Activated CD4-positive, alpha-beta T cell treated with anti-CD3 and anti-CD28 coated beads for 1 hour (primary cell): ENCODE results near the gene LPP.

Experiments used
- DNase-seq: peaks from one replicate; pipeline ENCODE4 v3.0.0-alpha.2; 2020

The LPP gene

DNA sequence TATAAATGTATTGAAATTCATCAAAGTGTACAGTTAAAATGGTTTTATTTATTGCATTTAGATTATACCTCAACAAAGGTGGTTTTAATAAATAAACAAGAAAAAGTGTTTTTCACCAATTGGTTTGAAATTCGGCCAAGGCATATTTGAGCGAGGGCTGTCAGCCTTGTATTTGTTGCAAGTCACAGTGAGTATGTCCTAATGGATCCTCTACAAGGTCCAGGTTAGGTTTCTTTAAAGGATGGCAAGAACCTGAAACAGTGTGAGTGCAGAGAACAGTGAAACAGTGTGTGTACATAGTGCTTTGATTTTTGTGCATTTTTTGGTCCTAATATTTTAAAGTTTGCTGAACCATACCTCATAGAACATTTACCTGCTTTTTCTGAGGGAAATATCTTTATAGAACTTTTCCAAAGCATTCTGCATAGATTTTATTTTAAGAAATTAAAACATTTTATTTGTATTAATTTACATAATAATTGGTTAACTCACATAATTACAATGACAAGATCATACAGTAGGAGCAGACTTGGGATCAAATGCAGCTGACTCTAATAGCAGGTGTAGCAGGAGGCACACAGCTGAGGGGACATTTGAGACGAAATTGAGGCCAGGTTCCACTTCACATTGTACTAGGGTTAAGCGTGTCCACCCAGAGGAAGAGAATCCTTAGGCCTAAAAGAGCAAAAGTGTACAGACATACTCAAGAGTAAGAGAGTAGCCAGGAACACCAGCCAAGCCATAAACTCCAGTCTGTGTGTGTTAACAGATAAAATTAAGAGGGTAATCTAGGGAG lies 589.0 kb downstream of the LPP start:
- DNase-seq: no peak

DNA sequence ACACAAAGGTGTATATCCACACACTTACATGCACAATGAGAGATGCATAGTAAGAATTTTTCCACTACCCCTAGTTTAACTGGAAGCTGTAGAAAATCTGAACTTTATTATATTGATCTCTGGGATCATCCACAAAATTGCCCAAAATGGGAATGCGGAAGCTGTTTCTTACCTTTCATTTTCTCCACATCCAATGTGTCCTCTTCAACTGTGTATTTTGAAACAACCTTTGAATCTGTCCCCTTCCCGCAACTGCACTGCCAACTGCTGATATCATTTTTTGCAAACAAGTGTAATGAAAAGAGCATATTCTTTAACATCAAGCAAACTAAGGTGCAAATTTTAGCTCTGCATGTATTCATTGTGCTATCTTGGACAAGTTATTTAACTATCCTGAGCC lies 590.2 kb downstream of the LPP start:
- DNase-seq: no peak

DNA sequence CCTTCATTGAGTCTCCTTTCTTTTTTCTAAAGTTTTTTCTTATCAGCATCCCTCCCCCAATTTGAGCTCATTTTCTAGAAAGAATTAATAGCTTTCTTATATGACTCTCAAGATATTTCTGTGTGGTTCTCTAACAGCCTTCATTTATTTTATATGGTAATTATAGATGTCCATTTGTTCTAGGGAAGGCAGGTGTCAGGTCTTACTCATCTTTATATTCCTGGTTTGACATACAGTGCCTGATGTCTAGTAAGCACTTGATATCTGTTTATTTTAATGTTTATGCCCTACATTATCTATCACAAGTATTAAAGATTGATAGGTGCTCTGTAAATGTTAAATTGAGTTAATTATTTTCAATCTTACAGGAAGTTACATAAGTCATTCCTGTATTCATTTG lies 591.1 kb downstream of the LPP start:
- DNase-seq: no peak

DNA sequence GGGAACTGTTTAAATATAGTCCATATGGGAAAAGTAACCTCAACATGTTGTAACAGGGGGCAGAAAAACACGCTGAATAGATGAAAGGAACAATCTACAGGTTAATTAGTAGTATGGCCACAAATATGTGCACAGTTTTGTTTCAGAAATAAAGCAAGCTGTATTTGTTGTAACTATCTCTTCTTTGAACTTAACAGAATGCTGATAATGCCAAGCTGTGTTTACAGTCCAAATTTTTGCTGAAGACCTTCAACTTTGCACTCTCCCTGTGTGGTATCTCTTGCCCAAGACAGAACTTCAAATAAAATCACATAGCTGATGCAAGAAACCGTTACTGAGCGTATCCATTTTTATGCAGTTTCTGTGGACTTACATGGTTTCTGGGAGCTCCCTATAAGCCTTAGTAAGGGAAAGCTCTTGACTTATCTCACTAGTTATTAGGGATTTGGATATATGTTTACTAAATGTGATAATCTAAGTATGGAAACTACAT lies 592.4 kb downstream of the LPP start:
- no peak for DNase-seq

DNA sequence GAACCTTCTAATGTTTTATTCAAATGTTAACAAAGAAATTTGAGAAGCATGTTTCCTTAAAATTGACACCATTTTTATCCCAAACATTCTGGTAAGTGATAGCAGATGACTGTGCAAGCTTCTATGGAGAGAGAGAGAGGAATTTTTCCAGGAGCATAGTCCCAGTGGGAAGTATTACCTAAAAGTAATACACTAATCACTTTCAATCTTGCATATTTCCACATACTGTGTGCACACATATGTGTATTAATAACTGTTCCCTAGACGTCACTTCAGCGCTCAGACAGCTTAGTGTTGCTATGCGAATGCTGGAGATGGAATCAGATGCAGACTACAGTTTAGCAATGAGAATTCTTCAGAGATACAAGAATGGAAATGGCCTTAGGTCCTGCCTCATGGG lies 593.5 kb downstream of the LPP start:
- DNase-seq: no peak

DNA sequence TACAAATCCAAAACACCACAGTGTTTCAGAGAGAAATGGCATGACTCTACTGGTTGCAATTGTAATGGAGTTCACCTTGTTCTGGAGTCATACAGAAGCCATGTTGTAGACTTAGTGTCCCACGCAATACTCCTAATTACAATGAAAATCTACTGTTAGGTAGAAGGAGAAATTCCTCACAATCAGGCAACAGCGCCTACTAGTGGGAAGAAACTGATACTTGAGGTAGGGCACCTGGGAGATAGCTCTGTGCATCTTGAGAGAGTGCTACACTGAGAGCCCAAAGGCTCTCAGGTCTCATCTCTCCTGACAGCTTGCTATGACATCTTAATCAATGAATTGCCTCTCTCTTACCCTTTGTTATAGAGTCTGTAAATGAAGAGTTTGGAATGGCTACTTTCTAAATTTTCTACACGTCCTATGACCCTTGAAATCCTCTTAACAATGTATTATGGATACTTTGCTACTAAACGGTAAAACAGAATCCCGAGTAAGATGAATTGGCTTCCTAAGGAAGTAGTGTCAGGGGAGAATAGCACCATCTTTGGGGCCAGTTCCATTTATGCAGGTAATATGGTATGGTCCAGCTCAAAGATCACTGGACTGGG lies 595.2 kb downstream of the LPP start:
- peak; percentile 21 for DNase-seq

DNA sequence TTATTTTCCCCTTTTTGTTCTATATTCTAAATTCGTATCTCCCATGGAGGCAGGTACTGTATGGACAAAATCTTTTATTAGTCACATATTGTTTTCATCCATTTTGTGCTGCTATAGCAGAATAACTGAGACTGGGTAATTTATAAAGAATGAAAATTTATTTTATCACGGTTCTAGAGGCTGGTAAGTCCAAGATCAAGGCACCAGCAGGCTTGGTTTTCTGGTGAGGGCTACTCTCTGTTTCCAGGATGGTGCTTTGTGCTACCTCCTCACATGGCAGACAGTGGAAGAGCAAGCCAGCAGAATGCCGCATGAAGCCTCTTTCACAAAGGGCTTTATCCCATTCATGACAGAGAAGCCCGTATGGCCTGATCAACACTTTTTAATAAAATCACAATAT lies 595.9 kb downstream of the LPP start:
- no peak for DNase-seq

DNA sequence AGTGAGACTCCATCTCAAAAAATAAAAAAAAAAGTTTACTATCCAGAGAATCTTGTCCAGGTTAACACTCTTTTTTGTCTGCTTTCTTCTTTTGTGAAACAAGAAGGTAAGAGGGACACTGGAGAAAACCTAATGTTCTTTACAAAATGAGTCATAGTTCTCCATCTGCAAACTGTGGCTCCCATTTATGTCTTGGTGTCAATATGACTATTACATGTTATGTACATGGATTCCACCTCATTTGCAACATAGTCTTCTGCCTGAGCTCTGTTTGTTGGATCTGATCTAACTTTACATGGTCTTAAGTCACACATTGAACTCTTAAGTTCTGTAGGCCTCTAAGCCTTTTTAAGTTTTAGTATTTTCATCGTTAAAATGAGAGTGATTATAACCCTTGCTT lies 596.7 kb downstream of the LPP start:
- no peak for DNase-seq

DNA sequence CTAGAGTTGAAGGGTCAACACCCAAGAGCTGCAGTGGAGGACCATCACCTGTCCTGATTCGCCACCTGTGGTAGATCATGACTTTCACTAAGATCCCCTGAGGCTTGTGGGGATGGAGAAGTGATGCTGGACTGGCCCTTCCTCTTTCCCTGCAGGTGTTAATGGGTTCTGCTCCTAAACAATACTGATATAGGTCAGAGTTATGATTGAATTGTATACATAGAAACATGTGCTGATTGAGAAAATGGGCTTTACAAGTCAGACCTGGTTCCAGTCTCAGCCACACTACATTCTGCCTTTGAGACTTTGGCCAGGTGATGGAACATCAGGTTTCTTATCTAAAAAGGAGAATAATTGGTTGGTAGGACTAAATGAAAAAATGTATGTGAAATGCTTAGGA lies 598.9 kb downstream of the LPP start:
- no peak for DNase-seq

DNA sequence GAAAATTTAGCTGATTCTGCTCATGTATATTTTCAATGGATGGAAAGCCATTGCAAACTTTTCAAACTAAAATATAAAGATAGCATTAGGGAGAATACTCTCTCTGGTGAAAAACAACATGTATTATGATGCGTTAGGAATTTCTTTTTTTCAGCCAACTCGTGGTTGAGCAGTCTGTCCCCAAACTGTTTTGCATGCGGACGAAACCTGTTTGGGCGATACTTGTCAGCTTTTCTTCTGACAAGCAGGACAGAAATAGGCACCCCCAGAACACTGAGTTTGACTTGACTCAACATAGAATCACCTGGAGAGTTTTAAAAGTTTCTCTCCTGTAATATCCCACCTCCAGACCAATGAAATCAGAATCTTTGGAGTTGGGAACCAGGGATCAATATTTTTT lies 600.3 kb downstream of the LPP start:
- no peak for DNase-seq

DNA sequence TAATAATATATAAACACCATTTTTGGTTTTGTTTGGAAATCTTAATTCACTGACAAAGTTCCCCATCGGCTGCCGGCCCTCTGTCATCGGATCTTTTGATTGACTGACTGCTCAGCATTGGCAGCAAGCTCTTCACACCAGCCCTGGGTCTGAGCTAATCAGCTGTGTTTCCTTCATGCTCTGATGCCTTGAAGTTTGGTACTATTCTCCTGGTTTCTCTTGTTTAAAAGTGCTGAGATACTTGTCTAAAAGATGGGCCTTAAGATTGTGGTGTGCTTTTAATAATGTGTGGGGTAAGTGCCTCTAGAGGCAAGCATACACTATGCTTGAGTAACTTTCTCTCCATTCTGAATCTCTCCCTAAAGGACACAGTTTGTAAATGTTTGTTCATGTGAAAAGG lies 602.3 kb downstream of the LPP start:
- DNase-seq: no peak

DNA sequence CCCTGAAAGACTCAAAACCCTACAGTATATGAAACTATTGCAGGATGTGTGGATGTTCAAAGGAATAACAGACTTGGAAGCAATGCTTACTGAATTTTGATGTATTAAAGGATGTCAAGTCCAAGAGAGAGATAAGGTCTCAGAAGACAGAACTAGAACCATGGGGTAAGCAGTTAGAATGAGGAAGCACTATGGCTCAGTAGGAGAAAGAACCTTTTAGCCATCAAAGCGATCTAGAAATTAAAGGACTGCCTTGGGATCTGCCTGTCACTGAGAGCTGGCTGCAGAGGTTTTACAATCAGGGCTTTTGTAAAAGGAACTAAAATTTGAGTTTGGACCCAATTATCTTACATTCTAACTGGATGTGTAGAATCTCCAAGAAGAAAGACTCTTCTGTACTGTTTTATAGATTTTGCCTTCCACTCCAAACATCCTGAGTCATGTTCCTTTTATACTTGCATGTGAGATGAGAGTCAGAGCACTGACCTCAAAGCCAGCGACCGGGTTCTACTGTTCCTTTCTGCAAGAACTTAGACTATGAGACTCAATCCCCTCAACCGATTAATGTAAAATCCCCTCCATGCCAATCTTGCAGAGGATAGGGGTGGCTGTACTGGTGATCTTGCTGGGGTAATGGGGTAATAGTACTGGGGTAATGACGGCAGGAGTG lies 605.5 kb downstream of the LPP start:
- DNase-seq: no peak

DNA sequence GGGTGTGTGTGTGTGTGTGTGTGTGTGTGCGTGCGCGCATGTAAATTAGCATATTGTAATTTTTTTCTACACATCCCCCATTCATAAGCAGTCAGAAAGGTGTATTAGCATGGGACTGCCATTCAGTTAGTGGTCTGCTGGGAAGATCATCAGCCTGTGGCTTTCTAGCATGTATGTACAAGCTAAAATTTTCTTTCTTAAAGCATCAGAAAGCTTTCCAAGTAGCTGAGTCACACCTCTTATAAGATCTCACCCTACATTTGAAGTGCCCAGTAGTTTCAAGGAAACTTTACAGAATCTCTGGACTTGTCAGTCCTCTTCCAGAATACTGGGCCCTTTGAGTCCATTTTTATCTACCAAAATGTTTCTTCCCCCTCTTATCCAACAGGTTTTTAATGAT lies 606.5 kb downstream of the LPP start:
- DNase-seq: no peak

DNA sequence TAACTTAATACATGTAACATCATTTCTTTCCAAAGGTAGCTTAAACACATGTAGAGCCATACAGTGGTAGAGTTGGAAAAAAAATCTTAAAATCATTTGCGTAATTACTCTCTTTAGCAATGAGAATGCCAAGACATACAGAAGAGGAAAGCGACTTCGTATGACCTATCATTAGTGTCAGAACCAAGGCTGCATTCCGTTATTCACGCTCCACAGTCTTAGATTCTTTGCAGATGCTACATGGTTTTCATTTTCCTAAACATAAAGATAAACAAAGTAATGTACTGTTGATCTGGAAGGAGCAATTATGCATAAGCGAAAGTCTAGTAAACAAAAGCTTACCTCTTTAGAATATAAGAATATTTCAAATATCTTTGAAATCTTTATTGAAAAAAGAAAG lies 607.5 kb downstream of the LPP start:
- no peak for DNase-seq

DNA sequence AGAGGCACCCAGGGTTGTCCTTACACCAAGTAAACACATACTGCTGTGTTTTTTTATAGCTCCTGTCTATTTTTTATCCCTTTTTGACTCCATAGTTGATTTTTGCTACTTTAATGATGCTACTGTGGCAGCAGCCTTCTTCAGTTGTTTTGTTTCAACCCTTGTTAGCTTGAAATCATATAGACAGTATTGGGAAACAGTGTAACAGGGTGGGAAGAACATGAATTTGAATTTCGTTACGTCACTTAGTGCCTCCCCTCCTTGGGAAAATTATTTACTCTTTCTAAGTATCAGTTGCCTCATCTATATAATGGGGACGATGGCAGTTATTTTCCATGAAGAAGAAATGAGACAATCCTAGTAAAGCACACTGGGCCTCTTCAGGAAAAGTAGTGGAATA lies 608.0 kb downstream of the LPP start:
- DNase-seq: no peak

DNA sequence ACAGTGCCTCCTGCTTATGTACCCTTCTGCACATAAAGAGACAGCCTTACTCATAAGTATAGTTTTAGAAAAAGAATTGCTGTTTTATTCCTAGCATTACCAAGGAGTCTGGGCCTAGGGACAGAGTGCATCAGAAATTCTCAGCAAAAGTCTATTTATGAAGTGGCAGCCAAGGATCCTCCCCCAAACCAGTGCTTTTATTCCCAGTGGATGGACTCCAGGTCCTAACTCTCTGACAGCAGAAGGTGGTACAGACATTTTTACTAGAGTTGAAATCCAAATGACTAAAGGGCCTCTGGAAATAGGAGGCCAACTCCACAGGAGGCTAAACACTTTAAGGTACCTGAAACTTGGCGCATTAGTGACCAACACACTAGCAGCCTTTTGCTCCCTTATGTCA lies 610.7 kb downstream of the LPP start:
- no peak for DNase-seq

DNA sequence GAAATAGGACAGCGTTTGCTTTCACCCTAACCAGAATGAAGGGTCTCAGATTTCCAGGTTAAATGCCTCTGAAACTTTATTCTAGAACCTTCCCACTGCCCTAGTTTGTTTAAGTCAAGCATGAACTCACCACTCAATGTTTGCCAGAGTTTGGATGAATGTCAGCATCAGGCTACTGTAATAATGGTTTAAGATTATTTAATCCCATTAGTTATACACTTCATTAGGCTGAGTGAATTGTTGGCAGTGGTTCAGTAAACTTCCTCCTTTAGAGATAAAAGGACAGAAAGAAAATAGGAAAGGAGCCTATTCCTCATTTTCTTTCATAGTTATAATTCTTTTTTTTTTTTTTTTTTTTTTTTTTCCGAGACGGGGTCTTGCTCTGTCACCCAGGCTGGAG lies 615.9 kb downstream of the LPP start:
- no peak for DNase-seq

DNA sequence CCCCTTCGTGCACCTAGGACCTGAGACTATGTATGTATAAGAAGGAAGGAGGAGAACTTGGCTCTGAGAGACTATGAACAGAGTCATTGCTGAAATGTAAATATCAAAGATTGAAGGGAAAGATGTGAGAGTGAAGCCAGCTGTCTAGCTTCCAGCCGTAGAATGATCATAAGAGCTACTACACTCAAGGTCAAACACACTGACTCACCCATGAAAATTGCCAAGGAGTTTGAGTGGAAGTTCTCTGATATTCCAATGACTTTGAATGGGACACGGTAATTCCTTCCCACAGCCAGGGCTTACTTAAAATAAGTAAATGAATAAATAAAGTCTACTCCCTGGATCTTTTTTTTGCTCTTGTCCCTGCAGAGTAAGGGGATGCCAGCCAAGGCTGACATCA lies 618.9 kb downstream of the LPP start:
- no peak for DNase-seq

DNA sequence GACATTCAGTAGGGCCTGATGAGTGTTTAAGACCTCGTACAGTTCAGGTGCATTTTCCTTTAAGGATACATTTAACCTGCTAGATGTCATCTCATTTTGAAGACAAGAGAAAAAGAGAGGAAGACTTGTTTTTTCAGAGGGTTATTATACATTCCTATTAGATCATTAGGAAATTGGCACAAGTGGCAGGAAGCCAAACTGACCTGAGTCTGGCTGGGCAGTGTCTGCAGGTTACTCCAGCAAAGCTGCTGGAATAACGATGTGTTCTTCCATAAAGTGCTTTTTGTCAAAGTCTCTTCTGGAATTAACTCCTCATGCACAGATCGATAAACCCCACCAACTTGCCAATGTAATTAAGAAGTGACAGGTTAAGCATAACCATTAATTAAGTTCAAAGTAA lies 621.5 kb downstream of the LPP start:
- no peak for DNase-seq

DNA sequence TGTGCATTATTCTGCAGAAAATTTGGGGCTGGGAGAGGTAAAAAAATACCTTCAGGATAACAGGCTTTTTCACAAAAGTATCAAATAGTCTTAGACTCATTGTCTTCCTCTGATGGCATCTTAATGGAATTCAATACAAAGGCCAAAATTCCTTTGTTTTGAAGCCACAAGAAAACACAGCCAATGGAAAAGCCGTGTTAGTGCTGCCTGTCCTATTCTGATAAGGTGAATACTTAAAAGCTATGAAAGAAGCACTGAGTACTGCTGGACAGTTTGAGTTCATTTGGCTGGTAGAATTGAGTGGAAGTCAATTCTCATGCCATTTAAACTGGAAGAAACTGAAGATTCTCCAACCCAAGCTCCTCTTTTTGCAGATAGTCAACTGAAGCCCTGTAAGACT lies 622.5 kb downstream of the LPP start:
- no peak for DNase-seq

DNA sequence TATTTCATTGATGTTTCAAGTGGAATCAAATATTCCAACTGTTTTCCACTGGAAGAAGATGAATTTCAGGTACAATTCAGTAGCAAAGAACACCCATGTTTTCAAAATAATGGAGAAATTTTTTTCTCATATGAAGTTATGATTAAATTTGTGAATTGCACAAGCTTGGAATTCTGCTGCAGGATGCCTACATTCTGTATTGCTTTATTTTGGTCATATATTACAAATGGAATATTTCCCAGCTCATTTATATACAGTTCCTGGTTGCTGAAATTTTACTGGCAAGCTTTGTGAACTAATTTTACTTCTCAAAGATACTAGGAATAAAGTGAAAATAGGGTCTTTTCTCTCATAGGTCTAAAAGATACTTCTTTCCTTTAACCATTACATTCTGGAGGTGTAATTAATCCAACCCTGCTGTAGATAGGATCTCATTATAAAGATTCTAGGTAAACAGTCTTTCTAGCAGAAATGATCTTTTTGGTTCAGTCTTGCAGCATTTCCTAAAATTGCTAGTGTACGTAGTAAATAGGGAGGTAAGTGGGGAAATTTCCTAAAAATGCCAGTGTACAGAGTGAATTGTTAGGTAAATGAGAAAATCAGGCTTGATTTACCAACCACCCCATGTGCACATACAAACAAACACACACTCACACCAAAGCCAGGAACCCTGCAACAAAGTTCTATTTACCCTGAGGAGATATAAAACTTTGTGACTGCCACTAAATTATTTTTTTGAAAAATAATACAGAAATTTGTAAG lies 624.3 kb downstream of the LPP start:
- DNase-seq: no peak

DNA sequence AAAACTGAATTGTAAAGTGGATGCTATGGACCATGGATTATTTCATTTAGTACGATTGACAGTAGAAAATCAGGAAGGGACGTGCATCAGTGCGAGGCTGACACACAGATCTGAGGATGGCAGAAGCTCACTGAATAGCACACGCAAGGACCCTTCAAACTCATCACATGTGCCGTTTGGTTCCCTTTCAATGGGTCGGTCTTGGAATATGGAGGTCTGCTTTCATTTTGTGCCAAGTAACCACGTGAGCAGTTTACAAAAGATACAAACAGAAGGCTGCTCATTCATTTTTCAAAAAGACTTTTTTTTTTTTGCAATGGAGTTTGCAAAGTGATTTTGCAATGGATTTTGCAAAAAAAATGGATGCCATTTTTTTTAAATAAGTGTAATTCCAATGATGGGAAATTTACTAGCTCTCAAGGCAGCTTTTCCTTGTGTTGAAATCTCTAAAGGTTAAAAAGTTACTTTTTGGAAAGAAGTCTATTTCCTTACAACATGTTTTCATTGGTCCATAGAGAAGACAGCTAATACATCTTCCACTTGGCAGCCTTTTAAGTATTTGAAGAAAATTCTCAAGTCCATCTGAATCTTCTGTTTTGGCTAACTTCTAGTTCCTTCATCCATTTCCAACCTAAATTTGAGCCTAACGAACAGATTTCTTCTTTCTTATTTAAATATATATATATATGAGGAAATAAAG lies 625.5 kb downstream of the LPP start:
- no peak for DNase-seq
